Glutamatergic neuron (in vitro differentiated cells): Measurements from ENCODE around the gene AFF1. TPM values are rescaled to one million over a fixed set of nuclear protein-coding genes. Genes with fewer than 3 reads are reported as not detected.

Experiments used
- DNase-seq: peaks from one replicate; pipeline ENCODE4 v3.0.0; 2022
- H3K27ac Mint-ChIP-seq: one replicate; pipeline ENCODE4 v1.8.0; 2020; ENCODE audit warnings: mild to moderate bottlenecking, mixed read lengths, inconsistent platforms; ENCODE audit not compliant: unreplicated experiment
- H3K27me3 Mint-ChIP-seq: one replicate; pipeline ENCODE4 v1.8.0; 2020; ENCODE audit warnings: mild to moderate bottlenecking, moderate library complexity, mixed read lengths, inconsistent platforms; ENCODE audit not compliant: unreplicated experiment
- H3K36me3 Mint-ChIP-seq: one replicate; pipeline ENCODE4 v1.8.0; 2020; ENCODE audit warnings: mild to moderate bottlenecking, mixed read lengths, inconsistent platforms; ENCODE audit not compliant: unreplicated experiment
- H3K4me1 Mint-ChIP-seq: one replicate; pipeline ENCODE4 v1.8.0; 2020; ENCODE audit warnings: mild to moderate bottlenecking, low read depth, mixed read lengths, inconsistent platforms; ENCODE audit not compliant: unreplicated experiment
- H3K4me3 Mint-ChIP-seq: one replicate; pipeline ENCODE4 v1.8.0; 2020; ENCODE audit warnings: mild to moderate bottlenecking, mixed read lengths, inconsistent platforms; ENCODE audit not compliant: unreplicated experiment
- H3K9me3 Mint-ChIP-seq: one replicate; pipeline ENCODE4 v1.8.0; 2020; ENCODE audit warnings: mild to moderate bottlenecking, moderate library complexity, mixed read lengths, inconsistent platforms; ENCODE audit not compliant: unreplicated experiment
- CTCF ChIP-seq: fragments of 200-600 bp; sonication (generic); IDR thresholded peaks from one replicate; pipeline ENCODE4 v1.5.0; 2021; ENCODE audit not compliant: partially characterized antibody, unreplicated experiment
- total RNA-seq: library from RNA; stranded (reverse); fragmentation: NEBNext Ultra II Directional; extraction: Animal tissue kit (Norgen Biotek cat#: 25700); gene quantifications from one replicate; pipeline ENCODE4 v1.2.1, GENCODE V29; 2021; ENCODE audit not compliant: unreplicated experiment

AFF1 gene
- total RNA-seq, 1 donor from 2014 or later = 42.5 TPM

GRCh38 chr4:87057835-87058355 lies 123.1 kb downstream of the AFF1 start:
- Mint-ChIP-seq H3K36me3 (no peaks in the 10 kb centered on the region), H3K27ac (no peak overlapping the region), H3K9me3 (no peaks in the 10 kb centered on the region), H3K4me1 (peaks cover 34% of the 10 kb centered on the region), H3K4me3 (no peak overlapping the region), H3K27me3 (peaks cover 2% of the 10 kb centered on the region)
- TF ChIP-seq CTCF = no peak
- DNase-seq = no peak

- Mint-ChIP-seq H3K4me1 (peaks cover 29% of the 10 kb centered on the region), H3K27ac (no peak overlapping the region), H3K9me3 (no peaks in the 10 kb centered on the region), H3K27me3 (peaks cover 2% of the 10 kb centered on the region), H3K4me3 (no peak overlapping the region), H3K36me3 (no peaks in the 10 kb centered on the region)
- no peak for DNase-seq
- no peak for TF ChIP-seq CTCF
These were observed 123.7 kb downstream of the AFF1 start for GRCh38 chr4:87058356-87059073.

- Mint-ChIP-seq H3K9me3 (no peaks in the 10 kb centered on the region), H3K27ac (no peak overlapping the region), H3K4me1 (peaks cover 15% of the 10 kb centered on the region), H3K36me3 (peaks cover 4% of the 10 kb centered on the region), H3K27me3 (peaks cover 2% of the 10 kb centered on the region), H3K4me3 (no peak overlapping the region)
- DNase-seq = no peak
- TF ChIP-seq CTCF = no peak
These were observed 126.1 kb downstream of the AFF1 start for GRCh38 chr4:87060957-87061356.

GRCh38 chr4:87065021-87065420 lies 130.2 kb downstream of the AFF1 start:
- H3K27me3 Mint-ChIP-seq = no peaks in the 10 kb centered on the region
- no peak overlapping the region for H3K4me3 Mint-ChIP-seq
- H3K36me3 Mint-ChIP-seq = peaks cover 4% of the 10 kb centered on the region
- peaks cover 2% of the 10 kb centered on the region for H3K9me3 Mint-ChIP-seq
- H3K4me1 Mint-ChIP-seq = peaks cover 10% of the 10 kb centered on the region
- H3K27ac Mint-ChIP-seq = no peak overlapping the region
- DNase-seq = no peak
- no peak for TF ChIP-seq CTCF

- Mint-ChIP-seq H3K4me1 (peaks cover 14% of the 10 kb centered on the region), H3K4me3 (no peak overlapping the region), H3K27me3 (no peaks in the 10 kb centered on the region), H3K9me3 (peaks cover 2% of the 10 kb centered on the region), H3K27ac (no peak overlapping the region), H3K36me3 (peaks cover 4% of the 10 kb centered on the region)
- TF ChIP-seq CTCF = no peak
- DNase-seq = no peak
These were observed 131.8 kb downstream of the AFF1 start for GRCh38 chr4:87066403-87067123.
